ENCODE results near the gene USH2A.

- no peak for TF ChIP-seq CTCF (IDR thresholded peaks at IDR 0.05)
- TF ChIP-seq POLR2A (IDR thresholded peaks at IDR 0.05), result no peak
These were observed 805.3 kb downstream of the USH2A start for GRCh38 chr1:215617979-215618378.

Measured in breast epithelium (tissue), 3 donors.